Liver (tissue), 3 donors: Measurements from ENCODE around the gene ARHGAP10.

Experiments used
- CTCF ChIP-seq: fragments of 150-350 bp; IDR thresholded peaks from 2 replicates; pipeline ENCODE4 v1.5.1; 2017; ENCODE audit warnings: improper control_type of control experiment, low read depth, low read length; ENCODE audit not compliant: missing input control
- RAD21 ChIP-seq, 2 donors: IDR thresholded peaks; 2 replicates each; pipeline ENCODE4 v1.6.1; 2016; ENCODE audit warnings: antibody characterized with exemption in 2 of 2, mild to moderate bottlenecking in 2 of 2
- donor health status: healthy.
- donor health status: healthy.

GRCh38 chr4:147786531-147786930 lies 54.6 kb downstream of the ARHGAP10 start:
- TF ChIP-seq CTCF (no peak), RAD21 (IDR thresholded peaks at IDR 0.05) (no peak)
